ENCODE data around the gene PICK1. TPM values are rescaled to one million over a fixed set of nuclear protein-coding genes. Genes with fewer than 3 reads are reported as not detected.

PICK1 gene
- polyA plus RNA-seq, 1 donor (not counting 4 experiments of a cell fraction or from before 2014, with no cell fraction given) = 26.8 TPM

- H2AFZ ChIP-seq (ENCODE audit: control insufficient read depth, low read length) = peak overlapping the region; percentile 39
- TF ChIP-seq, protein P1, sequence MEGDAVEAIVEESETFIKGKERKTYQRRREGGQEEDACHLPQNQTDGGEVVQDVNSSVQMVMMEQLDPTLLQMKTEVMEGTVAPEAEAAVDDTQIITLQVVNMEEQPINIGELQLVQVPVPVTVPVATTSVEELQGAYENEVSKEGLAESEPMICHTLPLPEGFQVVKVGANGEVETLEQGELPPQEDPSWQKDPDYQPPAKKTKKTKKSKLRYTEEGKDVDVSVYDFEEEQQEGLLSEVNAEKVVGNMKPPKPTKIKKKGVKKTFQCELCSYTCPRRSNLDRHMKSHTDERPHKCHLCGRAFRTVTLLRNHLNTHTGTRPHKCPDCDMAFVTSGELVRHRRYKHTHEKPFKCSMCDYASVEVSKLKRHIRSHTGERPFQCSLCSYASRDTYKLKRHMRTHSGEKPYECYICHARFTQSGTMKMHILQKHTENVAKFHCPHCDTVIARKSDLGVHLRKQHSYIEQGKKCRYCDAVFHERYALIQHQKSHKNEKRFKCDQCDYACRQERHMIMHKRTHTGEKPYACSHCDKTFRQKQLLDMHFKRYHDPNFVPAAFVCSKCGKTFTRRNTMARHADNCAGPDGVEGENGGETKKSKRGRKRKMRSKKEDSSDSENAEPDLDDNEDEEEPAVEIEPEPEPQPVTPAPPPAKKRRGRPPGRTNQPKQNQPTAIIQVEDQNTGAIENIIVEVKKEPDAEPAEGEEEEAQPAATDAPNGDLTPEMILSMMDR (optimal IDR thresholded peaks at IDR 0.05 in 1 of 3, IDR thresholded peaks at IDR 0.05 in 1 of 3, conservative IDR thresholded peaks at IDR 0.05 in 1 of 3; ENCODE audit: extremely low read depth in 1 of 3, insufficient read depth in 2 of 3, low read length in 3 of 3) = peak; percentile 80 to 88 (median 85)
- TF ChIP-seq EZH2 (IDR thresholded peaks at IDR 0.05; ENCODE audit: low read length) = no peak
- FAIRE-seq = peak; percentile 77
These were observed 5.0 kb upstream of the PICK1 start for GRCh38 chr22:38051900-38052862.

GRCh38 chr22:38062791-38063190 lies 5.6 kb downstream of the PICK1 start:
- no peak overlapping the region for H2AFZ ChIP-seq (ENCODE audit: control insufficient read depth, low read length)
- no peak overlapping the region for H3K9ac ChIP-seq (ENCODE audit: control insufficient read depth, extremely low read depth, insufficient read depth, low read length)
- H3K4me3 ChIP-seq (ENCODE audit: control insufficient read depth in 2 of 3, extremely low read depth in 1 of 3, insufficient read depth in 2 of 3, low read depth in 1 of 3, low read length in 3 of 3) = no peak overlapping the region
- peaks cover 28 to 34% of the 10 kb centered on the region in 2 experiments for H3K36me3 ChIP-seq (ENCODE audit: control insufficient read depth in 2 of 2, extremely low read depth in 1 of 2, insufficient read depth in 2 of 2, low read length in 2 of 2)
- no peak overlapping the region for H3K27ac ChIP-seq (ENCODE audit: control insufficient read depth, insufficient read depth, low read length)
- FAIRE-seq (no peak), DNase-seq (ENCODE audit: low read depth, low spot score) (no peak)
- no peaks in the 10 kb centered on the region for H4K20me1 ChIP-seq (ENCODE audit: control insufficient read depth, extremely low read depth, insufficient read depth, low read length)
- no peaks in the 10 kb centered on the region for H3K9me3 ChIP-seq (ENCODE audit: control insufficient read depth, low read depth, low read length)
- no peak for TF ChIP-seq EZH2 (IDR thresholded peaks at IDR 0.05; ENCODE audit: low read length)
- TF ChIP-seq, protein P1 (optimal IDR thresholded peaks at IDR 0.05 in 1 of 3, IDR thresholded peaks at IDR 0.05 in 1 of 3, conservative IDR thresholded peaks at IDR 0.05 in 1 of 3; ENCODE audit: extremely low read depth in 1 of 3, insufficient read depth in 2 of 3, low read length in 3 of 3) = no peak
- H3K4me1 ChIP-seq (ENCODE audit: control insufficient read depth, extremely low read depth, insufficient read depth, low read length) = peaks cover 3% of the 10 kb centered on the region
- H3K9me1 ChIP-seq (ENCODE audit: control insufficient read depth, extremely low read depth, insufficient read depth, low read length) = no peaks in the 10 kb centered on the region
- no peaks in the 10 kb centered on the region for H3K27me3 ChIP-seq (ENCODE audit: control insufficient read depth, extremely low read depth, insufficient read depth, low read length)
- H3K79me2 ChIP-seq (ENCODE audit: control insufficient read depth, insufficient read depth, low read length) = no peaks in the 10 kb centered on the region
- dilution Hi-C loops (cut with MboI; ENCODE audit: extremely low pct_ligation_motif_present, low sequenced_read_pairs) = no loop called here
- no peak overlapping the region for H3K4me2 ChIP-seq (ENCODE audit: control insufficient read depth, extremely low read depth, insufficient read depth, low read depth, low read length)

More at GRCh38 chr22:38051900-38052862, 5.0 kb upstream of the PICK1 start:
- H3K27me3 ChIP-seq (ENCODE audit: control insufficient read depth, extremely low read depth, insufficient read depth, low read length) = peaks cover 7% of the 10 kb centered on the region
- H3K79me2 ChIP-seq (ENCODE audit: control insufficient read depth, insufficient read depth, low read length) = no peaks in the 10 kb centered on the region
- H4K20me1 ChIP-seq (ENCODE audit: control insufficient read depth, extremely low read depth, insufficient read depth, low read length) = no peaks in the 10 kb centered on the region
- H3K4me2 ChIP-seq (ENCODE audit: control insufficient read depth, extremely low read depth, insufficient read depth, low read depth, low read length) = no peak overlapping the region
- H3K9me1 ChIP-seq (ENCODE audit: control insufficient read depth, extremely low read depth, insufficient read depth, low read length) = no peaks in the 10 kb centered on the region
- H3K27ac ChIP-seq (ENCODE audit: control insufficient read depth, insufficient read depth, low read length) = no peak overlapping the region
- H3K9ac ChIP-seq (ENCODE audit: control insufficient read depth, extremely low read depth, insufficient read depth, low read length) = no peak overlapping the region
- dilution Hi-C loops (cut with MboI; ENCODE audit: extremely low pct_ligation_motif_present, low sequenced_read_pairs) = no loop called here
- no peaks in the 10 kb centered on the region for H3K9me3 ChIP-seq (ENCODE audit: control insufficient read depth, low read depth, low read length)
- no peak overlapping the region for H3K4me3 ChIP-seq (ENCODE audit: control insufficient read depth in 2 of 3, extremely low read depth in 1 of 3, insufficient read depth in 2 of 3, low read depth in 1 of 3, low read length in 3 of 3)
- no peaks in the 10 kb centered on the region for H3K4me1 ChIP-seq (ENCODE audit: control insufficient read depth, extremely low read depth, insufficient read depth, low read length)
- peak; percentile 26 for DNase-seq (ENCODE audit: low read depth, low spot score)
- H3K36me3 ChIP-seq (ENCODE audit: control insufficient read depth in 2 of 2, extremely low read depth in 1 of 2, insufficient read depth in 2 of 2, low read length in 2 of 2) = no peaks in the 10 kb centered on the region

Data from keratinocyte (primary cell).